Measurements from ENCODE around the gene DPP6. TPM values are rescaled to one million over a fixed set of nuclear protein-coding genes. Genes with fewer than 3 reads are reported as not detected.

DPP6 gene
- total RNA-seq, 1 experiment from 2014 or later, result not detected

DNA sequence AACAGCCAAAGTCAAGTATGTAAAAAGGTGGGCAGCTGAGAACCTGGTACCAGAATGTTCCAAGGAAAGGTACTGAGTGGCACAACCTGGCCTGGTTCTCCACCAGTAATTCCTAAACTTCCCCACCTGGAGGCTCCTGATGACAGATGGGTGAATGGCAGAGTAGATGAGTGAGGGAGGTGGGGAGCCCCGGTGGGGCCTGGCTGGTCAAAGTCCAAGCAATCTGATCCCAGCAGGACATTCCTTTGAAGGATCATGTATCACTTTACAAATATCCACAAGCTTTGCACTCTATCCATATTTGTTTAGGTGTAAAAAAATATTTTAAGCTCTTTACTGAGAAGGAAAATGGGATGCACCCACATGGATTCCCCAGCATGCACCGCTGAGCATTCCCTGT, 250.2 kb downstream of the DPP6 start:
- ATAC-seq (no peak), DNase-seq (ENCODE audit: low spot score) (no peak)
- TF ChIP-seq, protein P1, sequence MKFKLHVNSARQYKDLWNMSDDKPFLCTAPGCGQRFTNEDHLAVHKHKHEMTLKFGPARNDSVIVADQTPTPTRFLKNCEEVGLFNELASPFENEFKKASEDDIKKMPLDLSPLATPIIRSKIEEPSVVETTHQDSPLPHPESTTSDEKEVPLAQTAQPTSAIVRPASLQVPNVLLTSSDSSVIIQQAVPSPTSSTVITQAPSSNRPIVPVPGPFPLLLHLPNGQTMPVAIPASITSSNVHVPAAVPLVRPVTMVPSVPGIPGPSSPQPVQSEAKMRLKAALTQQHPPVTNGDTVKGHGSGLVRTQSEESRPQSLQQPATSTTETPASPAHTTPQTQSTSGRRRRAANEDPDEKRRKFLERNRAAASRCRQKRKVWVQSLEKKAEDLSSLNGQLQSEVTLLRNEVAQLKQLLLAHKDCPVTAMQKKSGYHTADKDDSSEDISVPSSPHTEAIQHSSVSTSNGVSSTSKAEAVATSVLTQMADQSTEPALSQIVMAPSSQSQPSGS (CRISPR knock-in tag; IDR thresholded peaks at IDR 0.05; ENCODE audit: borderline replicate concordance, low read depth), result no peak
- 0 out of 2 replicates have a peak, but pooled peaks have one; percentile 12 for TF ChIP-seq GABPB1 (CRISPR knock-in tag; IDR thresholded peaks at IDR 0.05)
- Mint-ChIP-seq H3K27ac (no peak overlapping the region), H3K4me1 (no peaks in the 10 kb centered on the region), H3K27me3 (ENCODE audit: low read depth) (peaks cover 3% of the 10 kb centered on the region), H3K4me3 (no peak overlapping the region), H3K36me3 (peaks cover 76% of the 10 kb centered on the region), H3K9me3 (peaks cover 81% of the 10 kb centered on the region)
- ChIA-PET POLR2A (no interaction called here), CTCF (no interaction called here)

GRCh38 chr7:154304231-154304630, 252.0 kb downstream of the DPP6 start:
- DNase-seq (ENCODE audit: low spot score) (no peak), ATAC-seq (no peak)
- no peak overlapping the region for H3K27ac Mint-ChIP-seq
- peaks cover 75% of the 10 kb centered on the region for H3K36me3 Mint-ChIP-seq
- H3K27me3 Mint-ChIP-seq (ENCODE audit: low read depth), result peaks cover 3% of the 10 kb centered on the region; the same call in 1 of the 2 replicates
- no peak overlapping the region for H3K4me3 Mint-ChIP-seq
- TF ChIP-seq ZNF232 (CRISPR knock-in tag; IDR thresholded peaks at IDR 0.05), result no peak
- TF ChIP-seq GTF2I (CRISPR knock-in tag; conservative IDR thresholded peaks at IDR 0.05), result no peak
- no peak for TF ChIP-seq ATF6 (CRISPR knock-in tag; IDR thresholded peaks at IDR 0.05)
- no peak for TF ChIP-seq NR2C2 (CRISPR knock-in tag; IDR thresholded peaks at IDR 0.05)
- TF ChIP-seq TP53 (CRISPR knock-in tag; IDR thresholded peaks at IDR 0.05), result no peak
- TF ChIP-seq ZNF512 (CRISPR knock-in tag; IDR thresholded peaks at IDR 0.05; ENCODE audit: borderline replicate concordance), result no peak
- no peak for TF ChIP-seq E2F4 (CRISPR knock-in tag; IDR thresholded peaks at IDR 0.05; ENCODE audit: borderline replicate concordance, low read depth)
- H3K4me1 Mint-ChIP-seq, result no peaks in the 10 kb centered on the region
- H3K9me3 Mint-ChIP-seq, result peaks cover 79% of the 10 kb centered on the region
- ChIA-PET CTCF (no interaction called here), POLR2A (no interaction called here)

DNA sequence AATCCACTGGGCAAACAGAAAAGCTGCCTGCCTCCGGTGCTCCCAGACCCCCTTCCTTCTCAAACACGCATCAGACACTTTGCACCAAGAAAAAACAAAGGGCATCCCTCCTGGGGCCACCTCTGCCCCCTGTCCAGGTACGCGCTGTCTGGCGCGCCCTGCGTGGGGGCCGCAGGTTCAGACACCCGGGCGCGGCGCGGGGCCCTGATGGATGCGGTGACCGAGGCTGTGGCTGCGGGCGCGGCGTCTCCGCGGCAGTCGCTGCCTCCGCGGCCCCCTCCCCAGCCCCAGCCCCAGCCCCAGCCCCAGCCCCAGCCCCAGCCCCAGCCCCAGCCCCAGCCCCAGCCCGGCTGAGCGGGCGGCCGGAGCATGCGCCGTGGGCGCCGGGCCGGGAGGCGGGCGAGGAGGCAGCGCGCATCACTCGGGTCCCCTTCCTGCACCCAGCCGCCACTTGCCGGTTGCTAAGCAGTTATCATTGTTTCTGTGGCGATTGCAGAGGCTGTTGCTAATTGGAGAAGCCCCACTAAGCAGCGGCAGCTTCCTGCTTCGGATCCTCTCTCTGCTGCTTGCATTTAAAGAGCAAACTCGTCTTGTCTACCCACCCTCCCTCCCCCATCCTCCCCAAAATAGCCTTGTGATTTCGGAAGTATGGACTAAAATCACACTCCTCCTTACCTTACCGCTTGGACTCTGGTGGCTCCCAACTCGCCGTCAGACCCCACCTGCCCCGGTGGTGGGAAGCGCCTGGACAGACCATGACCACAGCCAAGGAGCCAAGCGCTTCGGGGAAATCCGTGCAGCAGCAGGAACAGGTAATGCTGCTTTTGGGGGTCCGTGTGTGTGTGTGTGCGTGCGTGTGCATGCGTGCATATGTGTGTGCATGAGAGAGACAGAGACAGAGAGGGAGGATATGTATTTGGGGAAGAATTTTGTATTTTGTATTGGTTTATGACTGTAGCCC, 252.8 kb downstream of the DPP6 start:
- ChIA-PET CTCF (no interaction called here), POLR2A (no interaction called here)
- peaks cover 79% of the 10 kb centered on the region for H3K9me3 Mint-ChIP-seq
- ATAC-seq, result no peak
- H3K27me3 Mint-ChIP-seq (ENCODE audit: low read depth), result peaks cover 3% of the 10 kb centered on the region; the same call in 1 of the 2 replicates
- no peak for DNase-seq (ENCODE audit: low spot score)
- no peak overlapping the region for H3K27ac Mint-ChIP-seq
- peaks cover 75% of the 10 kb centered on the region for H3K36me3 Mint-ChIP-seq
- H3K4me3 Mint-ChIP-seq, result no peak overlapping the region
- no peaks in the 10 kb centered on the region for H3K4me1 Mint-ChIP-seq
- TF ChIP-seq ZNF121 (CRISPR knock-in tag; IDR thresholded peaks at IDR 0.05) (no peak), SP1 (CRISPR knock-in tag; conservative IDR thresholded peaks at IDR 0.05) (no peak), JAZF1 (CRISPR knock-in tag; IDR thresholded peaks at IDR 0.05) (no peak), NR2C2 (CRISPR knock-in tag; IDR thresholded peaks at IDR 0.05) (no peak), NFYB (CRISPR knock-in tag; conservative IDR thresholded peaks at IDR 0.05; ENCODE audit: low read depth) (no peak), MYBL2 (CRISPR knock-in tag; IDR thresholded peaks at IDR 0.05) (no peak), ZNF263 (CRISPR knock-in tag; IDR thresholded peaks at IDR 0.05; ENCODE audit: low read depth) (no peak), USF1 (CRISPR knock-in tag; IDR thresholded peaks at IDR 0.05) (no peak), MXD4 (CRISPR knock-in tag; IDR thresholded peaks at IDR 0.05; ENCODE audit: borderline replicate concordance) (no peak), TCF7 (CRISPR knock-in tag; IDR thresholded peaks at IDR 0.05; ENCODE audit: low read depth) (no peak), FOXJ3 (CRISPR knock-in tag; IDR thresholded peaks at IDR 0.05; ENCODE audit: borderline replicate concordance) (no peak), RORB (CRISPR knock-in tag; IDR thresholded peaks at IDR 0.05) (no peak), NFE2L1 (CRISPR knock-in tag; IDR thresholded peaks at IDR 0.05) (no peak), ZNF423 (CRISPR knock-in tag; IDR thresholded peaks at IDR 0.05) (no peak)
- TF ChIP-seq, protein P1 (CRISPR knock-in tag; IDR thresholded peaks at IDR 0.05; ENCODE audit: borderline replicate concordance, low read depth), result no peak
- TF ChIP-seq, protein P2, sequence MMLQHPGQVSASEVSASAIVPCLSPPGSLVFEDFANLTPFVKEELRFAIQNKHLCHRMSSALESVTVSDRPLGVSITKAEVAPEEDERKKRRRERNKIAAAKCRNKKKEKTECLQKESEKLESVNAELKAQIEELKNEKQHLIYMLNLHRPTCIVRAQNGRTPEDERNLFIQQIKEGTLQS (CRISPR knock-in tag; conservative IDR thresholded peaks at IDR 0.05), result no peak
